Keratinocyte (primary cell): ENCODE results near the gene TEX261. TPM values are rescaled to one million over a fixed set of nuclear protein-coding genes. Genes with fewer than 3 reads are reported as not detected.

Experiments used
- DNase-seq: peaks from one replicate; pipeline ENCODE4 v3.0.0-alpha.2; 2011; ENCODE audit warnings: low read depth, missing footprints, low spot score
- FAIRE-seq: peaks from 2 replicates; lab custom pipeline; 2011; peaks lifted over from hg19 to GRCh38; lab: Jason Lieb, UNC
- H2AFZ ChIP-seq: 2 replicates; pipeline ENCODE4 v1.6.0; 2012; ENCODE audit warnings: low read length, control low read depth, inconsistent platforms; ENCODE audit not compliant: control insufficient read depth
- H3K27ac ChIP-seq: 2 replicates; pipeline ENCODE4 v1.5.1; 2011; ENCODE audit warnings: low read length; ENCODE audit not compliant: control insufficient read depth, insufficient read depth
- H3K27me3 ChIP-seq: 3 replicates; pipeline ENCODE4 v1.6.0; 2011; ENCODE audit warnings: low read length; ENCODE audit not compliant: control insufficient read depth, insufficient read depth; ENCODE audit errors: extremely low read depth
- H3K36me3 ChIP-seq, 2 experiments: 2 replicates in 1 of 2; 3 replicates in 1 of 2; pipeline ENCODE4 v1.5.1; 2011; ENCODE audit warnings: low read length in 2 of 2, mild to moderate bottlenecking in 1 of 2; ENCODE audit not compliant: control insufficient read depth in 2 of 2, insufficient read depth in 2 of 2; ENCODE audit errors: extremely low read depth in 1 of 2
- H3K4me1 ChIP-seq: 3 replicates; pipeline ENCODE4 v1.5.1; 2011; ENCODE audit warnings: low read length; ENCODE audit not compliant: control insufficient read depth, insufficient read depth; ENCODE audit errors: extremely low read depth
- H3K4me2 ChIP-seq: 3 replicates; pipeline ENCODE4 v1.6.0; 2011; ENCODE audit warnings: low read depth, low read length; ENCODE audit not compliant: control insufficient read depth, insufficient read depth; ENCODE audit errors: extremely low read depth
- H3K4me3 ChIP-seq, 3 experiments: fragments of 200-600 bp in 1 of 3; sonication (generic) in 1 of 3; 2 replicates in 2 of 3; 3 replicates in 1 of 3; pipeline ENCODE4 v1.5.1; 2011 to 2016; ENCODE audit warnings: low read length in 3 of 3, mild to moderate bottlenecking in 3 of 3, control low read depth in 2 of 3, inconsistent platforms in 1 of 3, low read depth in 1 of 3, mixed read lengths in 1 of 3, mixed run types in 1 of 3, moderate library complexity in 1 of 3; ENCODE audit not compliant: control insufficient read depth in 2 of 3, insufficient read depth in 2 of 3; ENCODE audit errors: extremely low read depth in 1 of 3
- H3K79me2 ChIP-seq: 2 replicates; pipeline ENCODE4 v1.6.0; 2012; ENCODE audit warnings: low read length; ENCODE audit not compliant: control insufficient read depth, insufficient read depth
- H3K9ac ChIP-seq: 3 replicates; pipeline ENCODE4 v1.6.0; 2011; ENCODE audit warnings: low read length; ENCODE audit not compliant: control insufficient read depth, insufficient read depth; ENCODE audit errors: extremely low read depth
- H3K9me1 ChIP-seq: 3 replicates; pipeline ENCODE4 v1.6.0; 2011; ENCODE audit warnings: low read length; ENCODE audit not compliant: control insufficient read depth, insufficient read depth; ENCODE audit errors: extremely low read depth
- H3K9me3 ChIP-seq: 2 replicates; pipeline ENCODE4 v1.5.1; 2012; ENCODE audit warnings: low read depth, low read length; ENCODE audit not compliant: control insufficient read depth
- H4K20me1 ChIP-seq: 3 replicates; pipeline ENCODE4 v1.6.0; 2011; ENCODE audit warnings: low read length; ENCODE audit not compliant: control insufficient read depth, insufficient read depth; ENCODE audit errors: extremely low read depth
- EZH2 ChIP-seq: IDR thresholded peaks from one replicate; pipeline ENCODE4 v1.6.1; 2012; ENCODE audit warnings: inconsistent platforms, mild to moderate bottlenecking, low read length, moderate library complexity
- dilution Hi-C: fragments of 300-500 bp; cut with MboI; formaldehyde crosslinking; loops from one replicate; pipeline ENCODE4 v1.7.0; 2020; ENCODE audit warnings: low sequenced_read_pairs; ENCODE audit not compliant: extremely low pct_ligation_motif_present
- polyA plus RNA-seq, 5 experiments: library from polyadenylated mRNA; depleted of rRNA in 3 of 5; stranded (reverse) in 3 of 5; stranded (forward) in 1 of 5; unstranded in 1 of 5; fragments of >200 nt; gene quantifications; 1 replicate in 1 of 5; 2 replicates in 3 of 5; 3 replicates in 1 of 5; pipeline versions ENCODE4 v1.2.1 to v1.2.3, GENCODE V29; 2011 to 2012; ENCODE audit warnings: missing spikeins in 2 of 5, low read depth in 1 of 5, low replicate concordance in 1 of 5
- TF ChIP-seq, protein P1 (sequence below), 3 experiments: IDR thresholded peaks in 1 of 3; conservative IDR thresholded peaks in 1 of 3; optimal IDR thresholded peaks in 1 of 3; 2 replicates in 2 of 3; 3 replicates in 1 of 3; pipeline versions ENCODE3 to v1.5.1; 2011; ENCODE audit warnings: low read length in 3 of 3, mild to moderate bottlenecking in 3 of 3, moderate library complexity in 2 of 3, control low read depth in 1 of 3, inconsistent platforms in 1 of 3; ENCODE audit not compliant: insufficient read depth in 2 of 3; ENCODE audit errors: extremely low read depth in 1 of 3

The TEX261 gene
- polyA plus RNA-seq, 1 donor (not counting 4 experiments of a cell fraction or from before 2014, with no cell fraction given) = 78.8 TPM

GRCh38 chr2:70938586-70938950 is 56.1 kb downstream of the TEX261 start:
- TF ChIP-seq EZH2 = no peak
- TF ChIP-seq, protein P1, sequence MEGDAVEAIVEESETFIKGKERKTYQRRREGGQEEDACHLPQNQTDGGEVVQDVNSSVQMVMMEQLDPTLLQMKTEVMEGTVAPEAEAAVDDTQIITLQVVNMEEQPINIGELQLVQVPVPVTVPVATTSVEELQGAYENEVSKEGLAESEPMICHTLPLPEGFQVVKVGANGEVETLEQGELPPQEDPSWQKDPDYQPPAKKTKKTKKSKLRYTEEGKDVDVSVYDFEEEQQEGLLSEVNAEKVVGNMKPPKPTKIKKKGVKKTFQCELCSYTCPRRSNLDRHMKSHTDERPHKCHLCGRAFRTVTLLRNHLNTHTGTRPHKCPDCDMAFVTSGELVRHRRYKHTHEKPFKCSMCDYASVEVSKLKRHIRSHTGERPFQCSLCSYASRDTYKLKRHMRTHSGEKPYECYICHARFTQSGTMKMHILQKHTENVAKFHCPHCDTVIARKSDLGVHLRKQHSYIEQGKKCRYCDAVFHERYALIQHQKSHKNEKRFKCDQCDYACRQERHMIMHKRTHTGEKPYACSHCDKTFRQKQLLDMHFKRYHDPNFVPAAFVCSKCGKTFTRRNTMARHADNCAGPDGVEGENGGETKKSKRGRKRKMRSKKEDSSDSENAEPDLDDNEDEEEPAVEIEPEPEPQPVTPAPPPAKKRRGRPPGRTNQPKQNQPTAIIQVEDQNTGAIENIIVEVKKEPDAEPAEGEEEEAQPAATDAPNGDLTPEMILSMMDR (optimal IDR thresholded peaks at IDR 0.05 in 1 of 3, IDR thresholded peaks at IDR 0.05 in 1 of 3, conservative IDR thresholded peaks at IDR 0.05 in 1 of 3; ENCODE audit: extremely low read depth in 1 of 3, insufficient read depth in 2 of 3, low read length in 3 of 3) = no peak
- H4K20me1 ChIP-seq = no peaks in the 10 kb centered on the region
- H3K79me2 ChIP-seq = no peaks in the 10 kb centered on the region
- peaks cover 28% of the 10 kb centered on the region for H3K27me3 ChIP-seq
- H3K9ac ChIP-seq = no peak overlapping the region
- no peak overlapping the region for H3K4me2 ChIP-seq
- dilution Hi-C loops = no loop called here
- no peak overlapping the region for H3K27ac ChIP-seq
- H2AFZ ChIP-seq = no peak overlapping the region
- no peaks in the 10 kb centered on the region for H3K9me3 ChIP-seq
- H3K9me1 ChIP-seq = no peaks in the 10 kb centered on the region
- H3K4me3 ChIP-seq = no peak overlapping the region
- FAIRE-seq = no peak
- H3K4me1 ChIP-seq = no peaks in the 10 kb centered on the region
- DNase-seq = no peak
- H3K36me3 ChIP-seq = no peaks in the 10 kb centered on the region

- no peak for TF ChIP-seq EZH2
- TF ChIP-seq, protein P1 (optimal IDR thresholded peaks at IDR 0.05 in 1 of 3, IDR thresholded peaks at IDR 0.05 in 1 of 3, conservative IDR thresholded peaks at IDR 0.05 in 1 of 3; ENCODE audit: extremely low read depth in 1 of 3, insufficient read depth in 2 of 3, low read length in 3 of 3) = no peak
- no peaks in the 10 kb centered on the region for H3K36me3 ChIP-seq
- no peak overlapping the region for H3K27ac ChIP-seq
- H3K9me3 ChIP-seq = no peaks in the 10 kb centered on the region
- H3K4me2 ChIP-seq = no peak overlapping the region
- no peaks in the 10 kb centered on the region for H3K9me1 ChIP-seq
- FAIRE-seq (no peak), DNase-seq (no peak)
- H4K20me1 ChIP-seq = no peaks in the 10 kb centered on the region
- no peaks in the 10 kb centered on the region for H3K4me1 ChIP-seq
- dilution Hi-C loops = no loop called here
- no peak overlapping the region for H3K9ac ChIP-seq
- no peak overlapping the region for H3K4me3 ChIP-seq
- H3K79me2 ChIP-seq = no peaks in the 10 kb centered on the region
- H2AFZ ChIP-seq = no peak overlapping the region
- peaks cover 28% of the 10 kb centered on the region for H3K27me3 ChIP-seq
Observed at GRCh38 chr2:70937866-70938585, 56.6 kb downstream of the TEX261 start.
